C4-2B (cell line): Measurements from ENCODE around the gene DNAJC27.

ENCODE experiments used
- ZFX ChIP-seq: fragments of 450-650 bp; IDR thresholded peaks from 2 replicates; pipeline ENCODE4 v1.6.1; 2017
- TF ChIP-seq, protein P1 (sequence below): fragments of 450-650 bp; conservative IDR thresholded peaks from 2 replicates; pipeline ENCODE4 v1.5.1; 2017; ENCODE audit warnings: mild to moderate bottlenecking

DNA sequence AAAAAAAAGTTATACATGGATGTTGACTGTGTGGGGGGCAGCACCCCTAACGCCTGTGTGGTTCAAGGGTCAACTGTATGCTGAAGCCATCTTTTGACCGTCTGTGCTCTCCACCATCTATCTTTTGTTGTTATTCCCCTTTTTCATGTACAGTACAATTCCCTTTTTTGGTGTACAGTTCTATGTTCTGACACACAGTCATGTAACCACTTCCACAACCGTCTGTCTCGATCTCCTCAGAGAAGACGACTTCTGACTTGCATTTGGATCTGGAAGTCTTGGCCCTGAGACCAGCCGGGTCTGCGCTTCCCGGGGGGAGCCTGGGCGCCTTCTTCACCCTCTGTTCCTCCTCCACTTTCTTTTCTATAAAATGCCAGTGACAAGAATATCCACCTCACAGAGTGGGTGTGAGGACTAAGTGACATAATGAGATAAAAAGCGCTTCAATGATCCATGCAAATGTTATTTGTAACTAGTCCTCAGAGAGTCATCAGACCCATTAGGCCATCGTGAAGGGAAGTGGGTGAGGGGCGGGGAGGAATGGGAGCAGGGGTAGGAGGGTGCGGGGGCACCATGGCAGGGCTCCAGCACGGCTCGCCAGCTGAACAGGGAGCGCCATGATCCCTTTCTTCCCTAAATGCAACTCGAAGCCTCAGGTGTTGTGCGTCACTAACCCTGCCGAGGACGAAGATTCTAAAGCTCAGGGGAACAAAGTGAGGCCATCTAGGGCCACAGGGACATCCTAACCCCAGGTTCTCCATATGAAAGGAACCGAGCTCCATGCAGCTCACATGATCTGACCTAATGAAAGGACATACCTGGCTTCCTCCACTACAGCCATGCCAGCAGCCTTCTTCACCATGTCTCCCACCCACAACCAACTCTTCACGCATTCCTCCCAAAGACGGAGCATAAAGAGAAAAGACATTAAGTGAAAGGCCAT, 68.3 kb downstream of the DNAJC27 start:
- TF ChIP-seq, protein P1, sequence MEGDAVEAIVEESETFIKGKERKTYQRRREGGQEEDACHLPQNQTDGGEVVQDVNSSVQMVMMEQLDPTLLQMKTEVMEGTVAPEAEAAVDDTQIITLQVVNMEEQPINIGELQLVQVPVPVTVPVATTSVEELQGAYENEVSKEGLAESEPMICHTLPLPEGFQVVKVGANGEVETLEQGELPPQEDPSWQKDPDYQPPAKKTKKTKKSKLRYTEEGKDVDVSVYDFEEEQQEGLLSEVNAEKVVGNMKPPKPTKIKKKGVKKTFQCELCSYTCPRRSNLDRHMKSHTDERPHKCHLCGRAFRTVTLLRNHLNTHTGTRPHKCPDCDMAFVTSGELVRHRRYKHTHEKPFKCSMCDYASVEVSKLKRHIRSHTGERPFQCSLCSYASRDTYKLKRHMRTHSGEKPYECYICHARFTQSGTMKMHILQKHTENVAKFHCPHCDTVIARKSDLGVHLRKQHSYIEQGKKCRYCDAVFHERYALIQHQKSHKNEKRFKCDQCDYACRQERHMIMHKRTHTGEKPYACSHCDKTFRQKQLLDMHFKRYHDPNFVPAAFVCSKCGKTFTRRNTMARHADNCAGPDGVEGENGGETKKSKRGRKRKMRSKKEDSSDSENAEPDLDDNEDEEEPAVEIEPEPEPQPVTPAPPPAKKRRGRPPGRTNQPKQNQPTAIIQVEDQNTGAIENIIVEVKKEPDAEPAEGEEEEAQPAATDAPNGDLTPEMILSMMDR, result no peak
- no peak for TF ChIP-seq ZFX
